Thyroid gland (tissue), 4 donors: ENCODE results near the gene CGGBP1. TPM values are rescaled to one million over a fixed set of nuclear protein-coding genes. Genes with fewer than 3 reads are reported as not detected.

ENCODE experiments used
- DNase-seq, 2 donors: peaks; one replicate each; pipeline ENCODE4 v3.0.0-alpha.2; 2019
- H3K27ac ChIP-seq, 3 donors: fragments of 200-600 bp; sonication (generic); 1 replicate in 2 of 3; 2 replicates in 1 of 3; pipeline ENCODE4 v1.5.1; 2016 to 2019; ENCODE audit warnings: mild to moderate bottlenecking in 1 of 3, moderate library complexity in 1 of 3
- H3K27me3 ChIP-seq: fragments of 200-600 bp; sonication (generic); one replicate; pipeline ENCODE4 v1.5.1; 2019
- H3K36me3 ChIP-seq, 2 donors: fragments of 200-600 bp; sonication (generic); one replicate each; pipeline ENCODE4 v1.5.1; 2016 to 2019
- H3K4me1 ChIP-seq, 2 donors: fragments of 200-600 bp; sonication (generic); one replicate each; pipeline ENCODE4 v1.5.1; 2017 to 2019
- H3K4me3 ChIP-seq, 3 donors: fragments of 200-600 bp; sonication (generic); replicated peaks in 1 of 3; 1 replicate in 2 of 3; 2 replicates in 1 of 3; pipeline ENCODE4 v1.5.1; 2016; ENCODE audit warnings: mild to moderate bottlenecking in 1 of 3
- H3K9me3 ChIP-seq: fragments of 200-600 bp; sonication (generic); one replicate; pipeline ENCODE4 v1.5.1; 2017
- POLR2A ChIP-seq, 2 donors: fragments of 450-650 bp; IDR thresholded peaks; one replicate each; pipeline ENCODE4 v1.6.1; 2017; ENCODE audit warnings: antibody characterized with exemption in 2 of 2, mild to moderate bottlenecking in 2 of 2, moderate library complexity in 1 of 2
- WGBS, 2 donors: methylation state at CpG; one replicate each; pipeline ENCODE4 v1.1.5; 2017; 5-methylcytosine and 5-hydroxymethylcytosine counted together
- intact Hi-C: fragments of 100-400 bp; cut with DNase I; formaldehyde crosslinking; loops from one replicate; pipeline ENCODE4 v1.15.1; 2023
- total RNA-seq, 4 donors: library from RNA; depleted of rRNA; stranded (reverse); fragments of >200 nt; gene quantifications; one replicate each; pipeline ENCODE4 v1.2.3, GENCODE V29; 2016
- TF ChIP-seq, protein P1 (sequence below), 6 experiments: fragments of 200-600 bp in 3 of 6; fragments of 450-650 bp in 3 of 6; sonication (generic) in 3 of 6; IDR thresholded peaks; one replicate each; pipeline ENCODE4 v1.5.1; 2016 to 2019; ENCODE audit warnings: antibody characterized with exemption in 6 of 6, mild to moderate bottlenecking in 2 of 6, inconsistent platforms in 1 of 6, moderate library complexity in 1 of 6

CGGBP1 gene
- total RNA-seq, result 100 to 1,000 TPM in 1 of 4 donors, 10 to 100 TPM in 3; 85.7 to 122 (median 90.9) TPM

- Histone ChIP-seq H3K27me3 (no peaks in the 10 kb centered on the region), H3K9me3 (no peaks in the 10 kb centered on the region), H3K27ac (peak within 1 kb of the TSS; percentile 85 to 95 (median 92)), H3K36me3 (peaks cover 10 to 13% of the 10 kb centered on the region in 2 donors), H3K4me3 (peak within 1 kb of the TSS; percentile 77 to 89 (median 78)), H3K4me1 (peaks cover 23 to 29% of the 10 kb centered on the region in 2 donors)
- peak; percentile 98 to 99 for DNase-seq
- 0% methylated on average over 57 to 74 of the region's 76 CpGs for WGBS, 2 donors
- intact Hi-C loops, result no loop called here
- TF ChIP-seq, protein P1, sequence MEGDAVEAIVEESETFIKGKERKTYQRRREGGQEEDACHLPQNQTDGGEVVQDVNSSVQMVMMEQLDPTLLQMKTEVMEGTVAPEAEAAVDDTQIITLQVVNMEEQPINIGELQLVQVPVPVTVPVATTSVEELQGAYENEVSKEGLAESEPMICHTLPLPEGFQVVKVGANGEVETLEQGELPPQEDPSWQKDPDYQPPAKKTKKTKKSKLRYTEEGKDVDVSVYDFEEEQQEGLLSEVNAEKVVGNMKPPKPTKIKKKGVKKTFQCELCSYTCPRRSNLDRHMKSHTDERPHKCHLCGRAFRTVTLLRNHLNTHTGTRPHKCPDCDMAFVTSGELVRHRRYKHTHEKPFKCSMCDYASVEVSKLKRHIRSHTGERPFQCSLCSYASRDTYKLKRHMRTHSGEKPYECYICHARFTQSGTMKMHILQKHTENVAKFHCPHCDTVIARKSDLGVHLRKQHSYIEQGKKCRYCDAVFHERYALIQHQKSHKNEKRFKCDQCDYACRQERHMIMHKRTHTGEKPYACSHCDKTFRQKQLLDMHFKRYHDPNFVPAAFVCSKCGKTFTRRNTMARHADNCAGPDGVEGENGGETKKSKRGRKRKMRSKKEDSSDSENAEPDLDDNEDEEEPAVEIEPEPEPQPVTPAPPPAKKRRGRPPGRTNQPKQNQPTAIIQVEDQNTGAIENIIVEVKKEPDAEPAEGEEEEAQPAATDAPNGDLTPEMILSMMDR (IDR thresholded peaks at IDR 0.05), result no peak
- TF ChIP-seq POLR2A (IDR thresholded peaks at IDR 0.05), result peak; percentile 64 to 91
Measured at GRCh38 chr3:88058581-88059379, at the start of gene CGGBP1, which contains the start of gene ZNF654. TSS of gene CGGBP1 (minus strand) at chr3:88059005. CDS start at chr3:88055976, 3,029 bp downstream. TSS of gene ZNF654 (plus strand) at chr3:88059255. CDS start at chr3:88059320, 65 bp downstream.

- Histone ChIP-seq H3K27ac (no peak overlapping the region), H3K36me3 (no peaks in the 10 kb centered on the region), H3K4me3 (no peak overlapping the region), H3K9me3 (no peaks in the 10 kb centered on the region), H3K27me3 (no peaks in the 10 kb centered on the region), H3K4me1 (no peaks in the 10 kb centered on the region)
- no peak for DNase-seq
- intact Hi-C loops, result no loop called here
- no peak for TF ChIP-seq POLR2A (IDR thresholded peaks at IDR 0.05)
- TF ChIP-seq, protein P1 (IDR thresholded peaks at IDR 0.05), result no peak
Measured at GRCh38 chr3:88105325-88105724, 46.5 kb upstream of the CGGBP1 start.

DNA sequence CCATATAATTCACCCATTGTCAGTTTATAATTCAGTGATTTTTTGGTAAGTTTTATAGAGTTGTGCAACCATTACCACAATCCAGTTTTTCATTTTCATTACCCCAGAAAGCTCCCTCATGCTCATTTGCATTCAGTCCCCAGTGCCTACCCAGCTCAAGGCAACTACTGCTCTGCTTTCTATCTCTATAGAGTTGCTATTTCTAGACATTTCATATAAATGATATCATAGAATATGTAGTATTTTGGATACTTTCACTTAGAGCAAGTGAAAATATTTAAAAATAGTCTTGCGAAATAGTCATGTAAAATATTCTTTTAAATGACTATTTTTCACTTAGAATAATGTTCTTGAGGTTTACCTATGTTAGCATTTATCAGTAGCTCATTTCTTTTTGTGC is 42.3 kb upstream of the CGGBP1 start:
- Histone ChIP-seq H3K4me1 (no peaks in the 10 kb centered on the region), H3K27ac (no peak overlapping the region), H3K9me3 (no peaks in the 10 kb centered on the region), H3K27me3 (no peaks in the 10 kb centered on the region), H3K4me3 (no peak overlapping the region), H3K36me3 (no peaks in the 10 kb centered on the region)
- DNase-seq, result no peak
- TF ChIP-seq, protein P1 (IDR thresholded peaks at IDR 0.05), result no peak
- no peak for TF ChIP-seq POLR2A (IDR thresholded peaks at IDR 0.05)
- WGBS, 2 donors, result 97 to 99% methylated on average over 1 of the region's 1 CpG
- intact Hi-C loops, result no loop called here

GRCh38 chr3:88093266-88093665 is 34.5 kb upstream of the CGGBP1 start:
- no peaks in the 10 kb centered on the region for H3K4me1 ChIP-seq
- H3K36me3 ChIP-seq, result peaks cover 0 to 2% of the 10 kb centered on the region in 2 donors
- H3K4me3 ChIP-seq, result no peak overlapping the region
- DNase-seq, result no peak
- no peak overlapping the region for H3K27ac ChIP-seq
- H3K9me3 ChIP-seq, result no peaks in the 10 kb centered on the region
- no peaks in the 10 kb centered on the region for H3K27me3 ChIP-seq
- TF ChIP-seq, protein P1 (IDR thresholded peaks at IDR 0.05), result no peak
- no peak for TF ChIP-seq POLR2A (IDR thresholded peaks at IDR 0.05)
- intact Hi-C loops, result no loop called here
- WGBS, 2 donors, result 85 to 90% methylated on average over 1 of the region's 1 CpG

- no peaks in the 10 kb centered on the region for H3K9me3 ChIP-seq
- TF ChIP-seq, protein P1 (IDR thresholded peaks at IDR 0.05), result no peak
- no peak for TF ChIP-seq POLR2A (IDR thresholded peaks at IDR 0.05)
- H3K4me1 ChIP-seq, result no peaks in the 10 kb centered on the region
- H3K4me3 ChIP-seq, result no peak overlapping the region
- peaks cover 0 to 6% of the 10 kb centered on the region in 2 donors for H3K36me3 ChIP-seq
- intact Hi-C loops, result no loop called here
- no peaks in the 10 kb centered on the region for H3K27me3 ChIP-seq
- H3K27ac ChIP-seq, result no peak overlapping the region
- DNase-seq, result no peak
Measured at GRCh38 chr3:88092270-88092669, 33.5 kb upstream of the CGGBP1 start.
